GM19351 (cell line): ENCODE results near the gene ATP10A.

Experiments used
- ATAC-seq: cut with Tn5 transposase; IDR thresholded peaks from one replicate; pipeline ENCODE4 v1.9.1; 2021; ENCODE audit warnings: mild to moderate bottlenecking, moderate library complexity; ENCODE audit not compliant: unreplicated experiment

The ATP10A gene

GRCh38 chr15:25687276-25687675 lies 175.9 kb downstream of the ATP10A start:
- ATAC-seq: no peak

GRCh38 chr15:25686780-25687179 lies 176.3 kb downstream of the ATP10A start:
- ATAC-seq: no peak

- ATAC-seq: no peak
These were observed 178.4 kb downstream of the ATP10A start for GRCh38 chr15:25684521-25685431.

- ATAC-seq: no peak
These were observed 179.2 kb downstream of the ATP10A start for GRCh38 chr15:25683911-25684310.

GRCh38 chr15:25683415-25683814 lies 179.7 kb downstream of the ATP10A start:
- ATAC-seq: no peak

- no peak for ATAC-seq
These were observed 180.8 kb downstream of the ATP10A start for GRCh38 chr15:25682340-25682739.

- ATAC-seq: no peak
These were observed 182.5 kb downstream of the ATP10A start for GRCh38 chr15:25680686-25681025.

- no peak for ATAC-seq
These were observed 183.0 kb downstream of the ATP10A start for GRCh38 chr15:25679964-25680685.

GRCh38 chr15:25679492-25679891 lies 183.6 kb downstream of the ATP10A start:
- no peak for ATAC-seq

GRCh38 chr15:25678500-25678855 lies 184.6 kb downstream of the ATP10A start:
- no peak for ATAC-seq

- ATAC-seq: no peak
These were observed 185.2 kb downstream of the ATP10A start for GRCh38 chr15:25677719-25678499.

- no peak for ATAC-seq
These were observed 187.1 kb downstream of the ATP10A start for GRCh38 chr15:25676070-25676469.

GRCh38 chr15:25675396-25675795 lies 187.7 kb downstream of the ATP10A start:
- ATAC-seq: no peak

GRCh38 chr15:25674913-25675312 lies 188.2 kb downstream of the ATP10A start:
- no peak for ATAC-seq

- no peak for ATAC-seq
These were observed 189.2 kb downstream of the ATP10A start for GRCh38 chr15:25673972-25674371.

- ATAC-seq: no peak
These were observed 189.8 kb downstream of the ATP10A start for GRCh38 chr15:25673351-25673750.

- ATAC-seq: no peak
These were observed 192.0 kb downstream of the ATP10A start for GRCh38 chr15:25671132-25671531.

GRCh38 chr15:25670621-25671020 lies 192.5 kb downstream of the ATP10A start:
- no peak for ATAC-seq

GRCh38 chr15:25670025-25670554 lies 193.0 kb downstream of the ATP10A start:
- no peak for ATAC-seq

- ATAC-seq: no peak
These were observed 194.2 kb downstream of the ATP10A start for GRCh38 chr15:25668901-25669300.

- no peak for ATAC-seq
These were observed 194.8 kb downstream of the ATP10A start for GRCh38 chr15:25668236-25668795.
